HG03060 (cell line): ENCODE measurements around the gene SF3B5.
"Not testable (repeated sequence)": the region's sequence is repeated elsewhere in the genome, so short reads cannot be mapped to it uniquely, and the experiment has no call there.

Source experiments
- ATAC-seq: cut with Tn5 transposase; IDR thresholded peaks from one replicate; pipeline ENCODE4 v1.9.1; 2021; ENCODE audit warnings: low read depth, moderate number of reproducible peaks; ENCODE audit not compliant: unreplicated experiment

Gene SF3B5

DNA sequence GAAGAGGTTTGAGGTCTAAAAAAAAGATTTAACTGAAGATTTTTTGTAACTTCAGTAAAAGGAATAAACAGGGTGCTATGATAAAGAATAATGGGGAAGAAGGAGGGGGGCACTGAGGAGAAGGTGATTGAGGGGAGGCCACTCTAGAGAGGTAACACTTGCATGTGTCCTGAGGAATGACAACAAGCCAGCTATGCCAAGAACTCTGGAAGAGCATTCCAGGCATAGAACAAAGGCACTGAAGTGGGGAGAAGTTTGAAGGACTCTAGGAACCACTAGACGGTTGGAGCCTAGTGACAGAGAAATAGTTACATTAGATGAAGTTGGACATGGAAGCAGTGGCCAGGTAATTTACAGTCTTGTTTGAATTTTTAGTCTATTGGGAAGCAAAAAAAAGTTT is 10.8 kb upstream of the SF3B5 start:
- no peak for ATAC-seq

- ATAC-seq: peak; percentile 74
Observed at GRCh38 chr6:144104898-144105487, 9.6 kb upstream of the SF3B5 start.

DNA sequence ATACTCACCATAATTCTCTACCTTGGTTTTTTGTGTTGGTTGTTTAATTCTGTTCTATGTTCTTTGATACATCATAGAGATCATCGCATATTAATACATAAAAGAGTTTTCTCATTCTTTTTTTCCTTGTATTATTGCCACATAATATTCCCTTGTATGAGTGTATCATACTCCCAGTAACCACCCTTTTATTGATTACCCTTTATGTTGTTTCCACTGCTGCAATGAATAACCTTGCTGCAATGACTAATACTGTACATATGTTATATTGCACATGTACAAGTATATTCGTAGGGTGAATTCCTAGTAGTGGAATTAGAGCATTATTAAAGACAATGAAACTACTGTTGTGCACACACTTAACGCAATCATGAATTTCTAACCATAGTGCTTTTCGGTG is 9.1 kb upstream of the SF3B5 start:
- ATAC-seq: no peak

GRCh38 chr6:144103026-144103563 is 7.7 kb upstream of the SF3B5 start:
- ATAC-seq: no peak

- ATAC-seq: no peak
Observed at GRCh38 chr6:144098993-144099392, 3.6 kb upstream of the SF3B5 start.

DNA sequence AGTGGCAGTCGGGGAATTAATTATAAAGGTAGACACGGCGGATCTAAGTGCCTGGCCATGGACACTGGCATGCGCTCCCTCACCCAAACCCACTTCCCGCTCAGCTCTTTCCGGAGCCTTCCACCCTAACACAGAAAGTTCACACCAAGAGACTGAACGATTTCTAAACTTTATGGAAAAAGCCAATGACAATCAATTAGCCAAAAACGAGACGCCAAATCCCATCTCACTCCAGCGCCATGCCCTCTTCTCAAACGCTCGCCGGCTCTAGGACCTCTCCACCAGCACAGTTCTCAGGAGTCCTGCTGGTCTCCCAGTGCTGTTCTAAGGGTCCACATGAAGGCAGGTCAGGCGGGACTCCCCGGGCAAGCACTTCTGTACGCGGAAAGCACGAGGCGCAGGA is 641 bp downstream of the SF3B5 start:
- ATAC-seq: no peak

- no peak for ATAC-seq
Observed at GRCh38 chr6:144093658-144094057, 1.7 kb downstream of the SF3B5 start.

GRCh38 chr6:144093236-144093635 is 2.1 kb downstream of the SF3B5 start:
- ATAC-seq: no peak

- ATAC-seq: no peak
Observed at GRCh38 chr6:144090384-144090783, 5.0 kb downstream of the SF3B5 start.

GRCh38 chr6:144087789-144088426 is 7.5 kb downstream of the SF3B5 start:
- no peak for ATAC-seq

GRCh38 chr6:144086959-144087358 is 8.4 kb downstream of the SF3B5 start:
- no peak for ATAC-seq

DNA sequence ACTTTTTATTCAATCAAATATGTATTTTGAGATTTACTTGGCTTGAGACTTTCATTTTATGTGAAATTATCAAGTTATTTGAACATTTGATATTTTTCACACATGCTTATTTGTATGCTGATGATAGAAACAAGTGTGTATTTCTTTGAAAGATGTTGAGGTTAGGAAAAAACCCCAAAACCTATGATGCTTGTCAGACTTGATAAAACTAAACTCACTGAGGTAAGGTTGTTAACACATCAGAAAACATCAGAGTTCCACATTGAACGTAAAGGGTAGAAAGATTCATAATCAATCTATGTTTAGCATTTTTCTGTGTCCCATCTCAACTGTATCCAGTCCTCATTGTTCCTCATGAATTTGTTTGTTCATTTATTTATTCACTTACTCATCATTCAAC is 12.2 kb downstream of the SF3B5 start:
- ATAC-seq: no peak

DNA sequence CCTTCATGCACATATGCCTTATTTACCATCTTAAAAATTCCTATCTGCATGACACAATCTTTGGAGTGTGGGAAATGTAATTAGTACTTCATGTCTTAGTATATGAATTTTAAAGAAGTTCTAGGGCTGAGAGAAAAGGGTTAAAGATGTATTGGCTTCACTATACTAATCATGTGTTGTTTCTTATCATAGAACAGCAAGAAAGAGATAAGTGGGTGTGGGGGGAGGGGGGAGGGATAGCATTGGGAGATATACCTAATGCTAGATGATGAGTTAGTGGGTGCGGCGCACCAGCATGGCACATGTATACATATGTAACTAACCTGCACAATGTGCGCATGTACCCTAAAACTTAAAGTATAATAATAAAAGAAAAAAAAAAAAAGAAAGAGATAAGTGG is 13.0 kb downstream of the SF3B5 start:
- ATAC-seq: not testable (repeated sequence)

DNA sequence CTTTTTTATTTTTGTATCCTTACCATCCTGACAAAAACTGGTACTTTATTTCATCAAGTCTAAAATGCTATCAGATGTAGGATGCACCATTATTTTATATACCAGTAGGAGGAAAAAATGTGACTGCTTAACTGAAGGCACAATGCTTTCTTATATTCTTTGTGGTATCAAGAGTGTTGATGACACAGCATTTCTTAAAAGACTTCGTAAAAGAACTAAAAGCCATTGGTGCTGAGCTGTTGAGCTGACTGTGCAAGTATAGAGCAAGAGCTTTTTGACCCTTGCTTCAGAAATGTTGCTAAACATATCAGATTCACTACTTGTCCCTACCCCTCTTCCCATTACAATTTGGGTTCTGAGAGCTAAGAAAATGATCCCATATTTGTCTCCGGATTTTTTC is 17.5 kb downstream of the SF3B5 start:
- no peak for ATAC-seq

DNA sequence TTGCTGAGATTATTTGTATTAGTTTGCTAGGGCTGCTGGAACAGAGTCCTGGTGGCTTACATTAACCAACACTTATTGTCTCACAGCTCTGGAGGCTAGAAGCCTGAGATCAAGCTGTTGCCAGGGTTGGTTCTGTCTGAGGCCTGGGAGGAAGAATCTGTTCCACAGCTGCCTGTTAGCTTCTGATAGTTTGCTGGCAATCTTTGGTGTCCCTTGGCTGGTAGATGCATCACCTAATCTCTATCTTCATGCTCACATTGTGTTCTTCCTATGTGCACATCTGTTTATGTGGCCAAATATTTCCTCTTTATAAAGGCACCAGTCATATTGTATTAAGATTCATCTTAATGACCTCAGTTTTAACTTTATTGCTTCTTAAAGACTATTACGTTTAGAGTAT is 19.5 kb downstream of the SF3B5 start:
- no peak for ATAC-seq

GRCh38 chr6:144075187-144075586 is 20.2 kb downstream of the SF3B5 start:
- no peak for ATAC-seq

DNA sequence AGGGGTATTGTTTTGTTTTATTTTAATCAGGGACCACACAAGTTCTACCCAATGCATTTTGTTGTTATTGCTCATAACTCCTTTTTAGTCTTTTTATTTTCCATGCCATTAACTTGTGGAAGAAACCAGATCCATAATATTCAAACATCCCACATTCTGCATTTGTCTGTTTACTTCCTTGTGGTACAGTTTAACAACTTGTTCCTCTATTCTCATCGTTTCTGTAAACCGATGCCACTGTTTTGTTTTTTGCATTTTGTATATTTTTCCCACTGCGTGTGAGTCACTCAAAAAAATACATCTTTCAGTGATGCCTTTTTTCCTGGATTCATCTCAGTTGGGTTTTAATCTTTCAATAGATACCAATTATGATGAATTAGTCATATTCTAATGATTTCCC is 22.3 kb downstream of the SF3B5 start:
- ATAC-seq: no peak

- ATAC-seq: no peak
Observed at GRCh38 chr6:144069506-144069905, 25.9 kb downstream of the SF3B5 start.

DNA sequence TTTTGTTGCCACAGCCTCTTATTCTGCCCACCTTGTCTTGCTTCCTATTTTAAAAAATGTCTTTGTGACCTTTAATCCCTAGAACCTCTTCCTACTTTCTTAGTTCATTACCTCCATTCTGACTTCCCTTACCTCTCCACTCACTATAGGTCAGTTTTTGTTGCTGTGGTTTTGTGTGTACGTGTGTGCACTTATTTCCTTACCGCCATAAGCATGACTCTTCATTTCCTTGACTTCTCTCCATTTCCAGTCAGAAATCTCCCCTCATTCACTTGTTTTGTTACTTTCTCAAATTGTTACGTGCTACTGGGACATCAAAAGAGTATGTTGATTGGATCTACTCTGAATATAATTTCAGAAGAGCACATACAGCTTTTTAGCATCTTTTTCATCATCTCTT is 26.6 kb downstream of the SF3B5 start:
- ATAC-seq: no peak

GRCh38 chr6:144066741-144067484 is 28.5 kb downstream of the SF3B5 start:
- peak; percentile 26 for ATAC-seq

DNA sequence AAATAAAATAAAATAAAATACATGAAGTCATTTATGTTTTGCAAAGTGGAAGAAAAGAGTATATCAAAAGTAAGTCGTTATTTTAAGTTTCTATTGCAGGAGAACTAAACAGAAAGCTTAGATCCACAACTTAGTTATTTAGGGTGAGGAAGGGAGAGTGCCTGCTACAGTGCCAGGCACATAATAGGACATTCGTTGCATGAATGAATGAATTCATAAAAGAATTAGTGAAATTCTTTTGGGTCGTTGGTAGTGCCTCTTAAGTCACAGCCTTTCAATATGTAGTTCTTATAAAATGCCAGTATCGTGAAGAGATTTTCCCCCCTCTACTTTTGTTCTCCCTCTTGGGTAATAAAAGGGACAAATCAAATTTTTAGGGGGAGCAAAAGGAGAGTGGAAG is 29.1 kb downstream of the SF3B5 start:
- no peak for ATAC-seq

DNA sequence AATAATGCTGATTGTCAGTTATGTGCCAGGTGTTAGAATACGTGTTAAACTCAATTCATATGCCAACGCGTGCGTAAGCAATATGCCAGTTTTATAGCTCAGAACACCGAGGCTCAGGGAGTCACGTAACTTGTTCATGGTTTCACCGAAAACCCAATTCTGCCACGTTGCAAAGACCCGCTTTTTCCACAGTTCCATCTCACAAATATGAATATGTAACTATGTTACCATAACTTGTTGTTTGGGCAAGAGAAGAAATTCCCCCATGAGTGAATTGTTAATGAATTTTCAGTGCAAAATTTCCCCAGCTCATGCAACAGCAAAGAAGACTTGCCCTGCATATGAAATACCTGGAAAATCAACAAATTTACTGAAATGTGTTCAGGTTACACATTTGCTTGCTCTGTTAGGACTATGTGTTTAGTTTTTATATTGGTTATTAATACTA is 30.1 kb downstream of the SF3B5 start:
- ATAC-seq: no peak
